Measurements from ENCODE around the gene MLXIP. TPM values are rescaled to one million over a fixed set of nuclear protein-coding genes. Genes with fewer than 3 reads are reported as not detected.

Gene MLXIP
- total RNA-seq, 1 donor from 2014 or later: 54.5 TPM

- no peak for DNase-seq (ENCODE audit: extremely low spot score, unreplicated experiment)
Observed at GRCh38 chr12:122141911-122142725, 63.6 kb downstream of the MLXIP start.

GRCh38 chr12:122142857-122143256 lies 64.3 kb downstream of the MLXIP start:
- no peak overlapping the region for H3K4me3 Mint-ChIP-seq (ENCODE audit: unreplicated experiment)
- TF ChIP-seq CTCF (IDR thresholded peaks at IDR 0.05): no peak
- DNase-seq (ENCODE audit: extremely low spot score, unreplicated experiment): no peak
- H3K27me3 Mint-ChIP-seq (ENCODE audit: unreplicated experiment): no peaks in the 10 kb centered on the region
- H3K9me3 Mint-ChIP-seq (ENCODE audit: unreplicated experiment): no peaks in the 10 kb centered on the region
- peaks cover 10% of the 10 kb centered on the region for H3K36me3 Mint-ChIP-seq (ENCODE audit: unreplicated experiment)
- H3K27ac Mint-ChIP-seq (ENCODE audit: unreplicated experiment): no peak overlapping the region
- H3K4me1 Mint-ChIP-seq (ENCODE audit: unreplicated experiment): no peaks in the 10 kb centered on the region

More at GRCh38 chr12:122141911-122142725, 63.6 kb downstream of the MLXIP start:
- no peak overlapping the region for H3K4me3 Mint-ChIP-seq (ENCODE audit: unreplicated experiment)
- H3K36me3 Mint-ChIP-seq (ENCODE audit: unreplicated experiment): peaks cover 9% of the 10 kb centered on the region
- no peak for TF ChIP-seq CTCF (IDR thresholded peaks at IDR 0.05)
- no peaks in the 10 kb centered on the region for H3K9me3 Mint-ChIP-seq (ENCODE audit: unreplicated experiment)
- H3K27me3 Mint-ChIP-seq (ENCODE audit: unreplicated experiment): no peaks in the 10 kb centered on the region
- H3K27ac Mint-ChIP-seq (ENCODE audit: unreplicated experiment): no peak overlapping the region
- no peaks in the 10 kb centered on the region for H3K4me1 Mint-ChIP-seq (ENCODE audit: unreplicated experiment)

GRCh38 chr12:122144885-122145284 lies 66.3 kb downstream of the MLXIP start:
- Mint-ChIP-seq H3K4me1 (ENCODE audit: unreplicated experiment) (no peaks in the 10 kb centered on the region), H3K27me3 (ENCODE audit: unreplicated experiment) (no peaks in the 10 kb centered on the region), H3K9me3 (ENCODE audit: unreplicated experiment) (no peaks in the 10 kb centered on the region), H3K36me3 (ENCODE audit: unreplicated experiment) (peaks cover 5% of the 10 kb centered on the region), H3K27ac (ENCODE audit: unreplicated experiment) (no peak overlapping the region), H3K4me3 (ENCODE audit: unreplicated experiment) (no peak overlapping the region)
- DNase-seq (ENCODE audit: extremely low spot score, unreplicated experiment): no peak
- no peak for TF ChIP-seq CTCF (IDR thresholded peaks at IDR 0.05)

GRCh38 chr12:122145505-122146330 lies 67.2 kb downstream of the MLXIP start:
- Mint-ChIP-seq H3K4me3 (ENCODE audit: unreplicated experiment) (no peak overlapping the region), H3K27ac (ENCODE audit: unreplicated experiment) (no peak overlapping the region), H3K9me3 (ENCODE audit: unreplicated experiment) (no peaks in the 10 kb centered on the region), H3K27me3 (ENCODE audit: unreplicated experiment) (no peaks in the 10 kb centered on the region), H3K36me3 (ENCODE audit: unreplicated experiment) (peaks cover 5% of the 10 kb centered on the region), H3K4me1 (ENCODE audit: unreplicated experiment) (no peaks in the 10 kb centered on the region)
- DNase-seq (ENCODE audit: extremely low spot score, unreplicated experiment): no peak
- TF ChIP-seq CTCF (IDR thresholded peaks at IDR 0.05): no peak
